Measurements from ENCODE around the gene EPHA2. TPM values are rescaled to one million over a fixed set of nuclear protein-coding genes. Genes with fewer than 3 reads are reported as not detected.

Gene EPHA2
- total and polyA plus RNA-seq, 2 experiments from 2014 or later, result 7.5 to 51.2 TPM

GRCh38 chr1:16156848-16157495, 1.1 kb upstream of the EPHA2 start:
- H3K27ac Mint-ChIP-seq, result no peak overlapping the region
- peak overlapping the region; percentile 98 for H3K4me2 ChIP-seq

More at GRCh38 chr1:16156848-16157495, 1.1 kb upstream of the EPHA2 start:
- ATAC-seq (no peak), DNase-seq (ENCODE audit: low spot score) (no peak)
- no peak for TF ChIP-seq EZH2phosphoT487 (IDR thresholded peaks at IDR 0.05; ENCODE audit: unreplicated experiment)
- no peak for TF ChIP-seq CTCF (conservative IDR thresholded peaks at IDR 0.05; ENCODE audit: low read depth in 2 of 2)
- no peak for TF ChIP-seq CREB1 (CRISPR knock-in tag; IDR thresholded peaks at IDR 0.05; ENCODE audit: low read depth)
- no peak for TF ChIP-seq ZNF114 (CRISPR knock-in tag; IDR thresholded peaks at IDR 0.05)
- TF ChIP-seq ZNF331 (CRISPR knock-in tag; IDR thresholded peaks at IDR 0.05; ENCODE audit: low read depth), result no peak
- TF ChIP-seq JUNB (IDR thresholded peaks at IDR 0.05; ENCODE audit: unreplicated experiment), result no peak
- TF ChIP-seq POLR2AphosphoS5 (IDR thresholded peaks at IDR 0.05; ENCODE audit: low read depth), result no peak
- TF ChIP-seq REST (IDR thresholded peaks at IDR 0.05; ENCODE audit: unreplicated experiment), result no peak
- no peak for TF ChIP-seq NANOG (IDR thresholded peaks at IDR 0.05; ENCODE audit: borderline replicate concordance)
- TF ChIP-seq ETS1 (IDR thresholded peaks at IDR 0.05), result no peak
- TF ChIP-seq ZNF462 (CRISPR knock-in tag; IDR thresholded peaks at IDR 0.05), result no peak
- no peak for TF ChIP-seq STAT1 (IDR thresholded peaks at IDR 0.05; ENCODE audit: unreplicated experiment)
- no peak for TF ChIP-seq EZH2 (IDR thresholded peaks at IDR 0.05; ENCODE audit: low read depth, unreplicated experiment)
- H3F3A ChIP-seq (replicated peaks; ENCODE audit: low read depth), result peaks cover 3% of the 10 kb centered on the region; the same call in 1 of the 2 replicates
- peaks cover 20% of the 10 kb centered on the region for H3K27me3 ChIP-seq (ENCODE audit: insufficient read depth)
- H3K9me3 Mint-ChIP-seq, result no peaks in the 10 kb centered on the region
- H2AFZ ChIP-seq, result no peak overlapping the region
- H3K4me1 Mint-ChIP-seq, result peaks cover 40% of the 10 kb centered on the region
- peaks cover 24% of the 10 kb centered on the region for H3K27me3 Mint-ChIP-seq (ENCODE audit: insufficient read depth, low read depth, poor library complexity)
- peaks cover 35% of the 10 kb centered on the region for H3K79me2 ChIP-seq (replicated peaks; ENCODE audit: insufficient read depth)
- H3K4me1 ChIP-seq (ENCODE audit: insufficient read depth), result peaks cover 42% of the 10 kb centered on the region
- no peaks in the 10 kb centered on the region for H3K36me3 ChIP-seq (ENCODE audit: insufficient read depth)
- H3K9me2 ChIP-seq (ENCODE audit: insufficient read depth), result no peaks in the 10 kb centered on the region
- no peaks in the 10 kb centered on the region for H3K36me3 Mint-ChIP-seq (ENCODE audit: low read depth)
- peak overlapping the region; percentile 92; the same call in 1 of the 2 replicates for H3K4me3 ChIP-seq
- no peak overlapping the region for H3K27ac ChIP-seq (ENCODE audit: low read depth)
- peaks cover 11% of the 10 kb centered on the region for H4K20me1 ChIP-seq (replicated peaks; ENCODE audit: insufficient read depth)
- H3K4me3 Mint-ChIP-seq, result peak overlapping the region; percentile 90; the same call in 2 of the 3 replicates

All from GM23338 (cell line).